ENCODE measurements around the gene PSMF1. TPM values are rescaled to one million over a fixed set of nuclear protein-coding genes. Genes with fewer than 3 reads are reported as not detected.
A peak's percentile ranks its signal among the peaks of the same experiment; 100 is the strongest.

The PSMF1 gene
- total RNA-seq, 1 donor from 2014 or later = 17.2 TPM

- Histone ChIP-seq H3K4me3 (ENCODE audit: low read length in 3 of 3) (no peak overlapping the region), H3K9ac (ENCODE audit: low read depth in 1 of 3, low read length in 3 of 3) (no peak overlapping the region), H3K27me3 (ENCODE audit: control insufficient read depth in 3 of 3, insufficient read depth in 3 of 3, low read length in 3 of 3) (no peaks in the 10 kb centered on the region), H3K36me3 (ENCODE audit: control insufficient read depth in 3 of 3, insufficient read depth in 3 of 3, low read length in 3 of 3) (peaks cover 0 to 2% (median 0%) of the 10 kb centered on the region in 3 donors), H3K9me3 (ENCODE audit: control insufficient read depth in 3 of 3, low read length in 3 of 3) (no peaks in the 10 kb centered on the region), H3K4me1 (ENCODE audit: control insufficient read depth in 3 of 3, insufficient read depth in 3 of 3, low read length in 3 of 3) (peaks cover 0 to 2% (median 0%) of the 10 kb centered on the region in 3 donors), H3K27ac (ENCODE audit: low read depth, low read length) (no peak overlapping the region)
These were observed 79.4 kb downstream of the PSMF1 start for GRCh38 chr20:1197801-1198200.

GRCh38 chr20:1198751-1199150, 80.3 kb downstream of the PSMF1 start:
- Histone ChIP-seq H3K27ac (ENCODE audit: low read depth, low read length) (no peak overlapping the region), H3K36me3 (ENCODE audit: control insufficient read depth in 3 of 3, insufficient read depth in 3 of 3, low read length in 3 of 3) (peaks cover 0 to 2% (median 0%) of the 10 kb centered on the region in 3 donors)

GRCh38 chr20:1199212-1199873, 80.9 kb downstream of the PSMF1 start:
- H3K9ac ChIP-seq (ENCODE audit: low read depth in 1 of 3, low read length in 3 of 3) = no peak overlapping the region
- H3K36me3 ChIP-seq (ENCODE audit: control insufficient read depth in 3 of 3, insufficient read depth in 3 of 3, low read length in 3 of 3) = peaks cover 0 to under 1% (median 0%) of the 10 kb centered on the region in 3 donors
- H3K9me3 ChIP-seq (ENCODE audit: control insufficient read depth in 3 of 3, low read length in 3 of 3) = no peaks in the 10 kb centered on the region
- H3K27ac ChIP-seq (ENCODE audit: low read depth, low read length) = no peak overlapping the region
- peaks cover 0 to 5% (median 4%) of the 10 kb centered on the region in 3 donors for H3K4me1 ChIP-seq (ENCODE audit: control insufficient read depth in 3 of 3, insufficient read depth in 3 of 3, low read length in 3 of 3)
- peaks cover 0 to 3% (median 0%) of the 10 kb centered on the region in 3 donors for H3K27me3 ChIP-seq (ENCODE audit: control insufficient read depth in 3 of 3, insufficient read depth in 3 of 3, low read length in 3 of 3)
- no peak overlapping the region for H3K4me3 ChIP-seq (ENCODE audit: low read length in 3 of 3)

More at GRCh38 chr20:1198751-1199150, 80.3 kb downstream of the PSMF1 start:
- Histone ChIP-seq H3K9me3 (ENCODE audit: control insufficient read depth in 3 of 3, low read length in 3 of 3) (no peaks in the 10 kb centered on the region), H3K4me3 (ENCODE audit: low read length in 3 of 3) (no peak overlapping the region), H3K9ac (ENCODE audit: low read depth in 1 of 3, low read length in 3 of 3) (no peak overlapping the region), H3K27me3 (ENCODE audit: control insufficient read depth in 3 of 3, insufficient read depth in 3 of 3, low read length in 3 of 3) (no peaks in the 10 kb centered on the region), H3K4me1 (ENCODE audit: control insufficient read depth in 3 of 3, insufficient read depth in 3 of 3, low read length in 3 of 3) (peaks cover 0 to 2% (median 0%) of the 10 kb centered on the region in 3 donors)

- H3K27ac ChIP-seq (ENCODE audit: low read depth, low read length) = no peak overlapping the region
- H3K27me3 ChIP-seq (ENCODE audit: control insufficient read depth in 3 of 3, insufficient read depth in 3 of 3, low read length in 3 of 3) = peaks cover 0 to 3% (median 0%) of the 10 kb centered on the region in 3 donors
- no peak overlapping the region for H3K9ac ChIP-seq (ENCODE audit: low read depth in 1 of 3, low read length in 3 of 3)
These were observed 81.6 kb downstream of the PSMF1 start for GRCh38 chr20:1199964-1200363.

GRCh38 chr20:1202762-1203504, 84.5 kb downstream of the PSMF1 start, which contains the start of gene C20orf202:
Gene C20orf202, plus strand, starts transcription at chr20:1203454. Its CDS starts 132 bp downstream, at chr20:1203586.
- Histone ChIP-seq H3K4me3 (ENCODE audit: low read length in 3 of 3) (no peak within 1 kb of the TSS), H3K9me3 (ENCODE audit: control insufficient read depth in 3 of 3, low read length in 3 of 3) (no peaks in the 10 kb centered on the region), H3K27me3 (ENCODE audit: control insufficient read depth in 3 of 3, insufficient read depth in 3 of 3, low read length in 3 of 3) (peaks cover 0 to 3% (median 0%) of the 10 kb centered on the region in 3 donors), H3K36me3 (ENCODE audit: control insufficient read depth in 3 of 3, insufficient read depth in 3 of 3, low read length in 3 of 3) (no peaks in the 10 kb centered on the region), H3K9ac (ENCODE audit: low read depth in 1 of 3, low read length in 3 of 3) (peak within 1 kb of the TSS in 1 of 3 donors; percentile 16), H3K27ac (ENCODE audit: low read depth, low read length) (peak within 1 kb of the TSS; percentile 22), H3K4me1 (ENCODE audit: control insufficient read depth in 3 of 3, insufficient read depth in 3 of 3, low read length in 3 of 3) (peaks cover 0 to 5% (median 4%) of the 10 kb centered on the region in 3 donors)

More at GRCh38 chr20:1199964-1200363, 81.6 kb downstream of the PSMF1 start:
- Histone ChIP-seq H3K4me3 (ENCODE audit: low read length in 3 of 3) (no peak overlapping the region), H3K36me3 (ENCODE audit: control insufficient read depth in 3 of 3, insufficient read depth in 3 of 3, low read length in 3 of 3) (no peaks in the 10 kb centered on the region), H3K4me1 (ENCODE audit: control insufficient read depth in 3 of 3, insufficient read depth in 3 of 3, low read length in 3 of 3) (peaks cover 0 to 5% (median 4%) of the 10 kb centered on the region in 3 donors), H3K9me3 (ENCODE audit: control insufficient read depth in 3 of 3, low read length in 3 of 3) (no peaks in the 10 kb centered on the region)

- Histone ChIP-seq H3K4me3 (ENCODE audit: low read length in 3 of 3) (no peak overlapping the region), H3K27ac (ENCODE audit: low read depth, low read length) (peak overlapping the region; percentile 22), H3K36me3 (ENCODE audit: control insufficient read depth in 3 of 3, insufficient read depth in 3 of 3, low read length in 3 of 3) (no peaks in the 10 kb centered on the region), H3K4me1 (ENCODE audit: control insufficient read depth in 3 of 3, insufficient read depth in 3 of 3, low read length in 3 of 3) (peaks cover 0 to 5% (median 4%) of the 10 kb centered on the region in 3 donors), H3K27me3 (ENCODE audit: control insufficient read depth in 3 of 3, insufficient read depth in 3 of 3, low read length in 3 of 3) (peaks cover 0 to 3% (median 0%) of the 10 kb centered on the region in 3 donors), H3K9me3 (ENCODE audit: control insufficient read depth in 3 of 3, low read length in 3 of 3) (no peaks in the 10 kb centered on the region), H3K9ac (ENCODE audit: low read depth in 1 of 3, low read length in 3 of 3) (no peak overlapping the region)
These were observed 85.2 kb downstream of the PSMF1 start for GRCh38 chr20:1203630-1204029.

GRCh38 chr20:1204113-1204512, 85.7 kb downstream of the PSMF1 start:
- Histone ChIP-seq H3K9ac (ENCODE audit: low read depth in 1 of 3, low read length in 3 of 3) (peak overlapping the region in 1 of 3 donors; percentile 16), H3K4me3 (ENCODE audit: low read length in 3 of 3) (no peak overlapping the region), H3K27ac (ENCODE audit: low read depth, low read length) (peak overlapping the region; percentile 22), H3K4me1 (ENCODE audit: control insufficient read depth in 3 of 3, insufficient read depth in 3 of 3, low read length in 3 of 3) (peaks cover 0 to 5% (median 4%) of the 10 kb centered on the region in 3 donors), H3K9me3 (ENCODE audit: control insufficient read depth in 3 of 3, low read length in 3 of 3) (no peaks in the 10 kb centered on the region), H3K36me3 (ENCODE audit: control insufficient read depth in 3 of 3, insufficient read depth in 3 of 3, low read length in 3 of 3) (no peaks in the 10 kb centered on the region), H3K27me3 (ENCODE audit: control insufficient read depth in 3 of 3, insufficient read depth in 3 of 3, low read length in 3 of 3) (peaks cover 0 to 3% (median 0%) of the 10 kb centered on the region in 3 donors)

GRCh38 chr20:1204576-1204975, 86.2 kb downstream of the PSMF1 start:
- Histone ChIP-seq H3K9me3 (ENCODE audit: control insufficient read depth in 3 of 3, low read length in 3 of 3) (no peaks in the 10 kb centered on the region), H3K4me3 (ENCODE audit: low read length in 3 of 3) (no peak overlapping the region), H3K9ac (ENCODE audit: low read depth in 1 of 3, low read length in 3 of 3) (peak overlapping the region in 1 of 3 donors; percentile 16), H3K4me1 (ENCODE audit: control insufficient read depth in 3 of 3, insufficient read depth in 3 of 3, low read length in 3 of 3) (peaks cover 0 to 5% (median 4%) of the 10 kb centered on the region in 3 donors), H3K27me3 (ENCODE audit: control insufficient read depth in 3 of 3, insufficient read depth in 3 of 3, low read length in 3 of 3) (peaks cover 0 to 3% (median 0%) of the 10 kb centered on the region in 3 donors), H3K36me3 (ENCODE audit: control insufficient read depth in 3 of 3, insufficient read depth in 3 of 3, low read length in 3 of 3) (no peaks in the 10 kb centered on the region), H3K27ac (ENCODE audit: low read depth, low read length) (no peak overlapping the region)

GRCh38 chr20:1205802-1206201, 87.4 kb downstream of the PSMF1 start:
- Histone ChIP-seq H3K4me3 (ENCODE audit: low read length in 3 of 3) (no peak overlapping the region), H3K4me1 (ENCODE audit: control insufficient read depth in 3 of 3, insufficient read depth in 3 of 3, low read length in 3 of 3) (peaks cover 0 to 5% (median 2%) of the 10 kb centered on the region in 3 donors), H3K9me3 (ENCODE audit: control insufficient read depth in 3 of 3, low read length in 3 of 3) (no peaks in the 10 kb centered on the region), H3K9ac (ENCODE audit: low read depth in 1 of 3, low read length in 3 of 3) (no peak overlapping the region), H3K27ac (ENCODE audit: low read depth, low read length) (no peak overlapping the region), H3K27me3 (ENCODE audit: control insufficient read depth in 3 of 3, insufficient read depth in 3 of 3, low read length in 3 of 3) (peaks cover 0 to 3% (median 0%) of the 10 kb centered on the region in 3 donors), H3K36me3 (ENCODE audit: control insufficient read depth in 3 of 3, insufficient read depth in 3 of 3, low read length in 3 of 3) (no peaks in the 10 kb centered on the region)

All from skeletal muscle tissue (tissue), 4 donors.